T-cell (primary cell): Measurements from ENCODE around the gene ABI3. TPM values are rescaled to one million over a fixed set of nuclear protein-coding genes. Genes with fewer than 3 reads are reported as not detected.

ENCODE experiments used
- ATAC-seq, 4 experiments: fragments of 200-7000 bp in 3 of 4; fragments of 150-1000 bp in 1 of 4; cut with Tn5 transposase; replicated peaks in 1 of 4; 1 replicate in 3 of 4; 2 replicates in 1 of 4; pipeline ENCODE4 v1.10.0; 2021; ENCODE audit warnings: moderate library complexity in 3 of 4, mild to moderate bottlenecking in 2 of 4, moderate number of reproducible peaks in 1 of 4
- CTCF ChIA-PET, 2 donors: fragments of 300-600 bp; sonication (Branson Sonifier 250); formaldehyde crosslinking; loops; one replicate each; lab custom pipeline; 2022; ENCODE audit warnings: antibody characterized with exemption in 2 of 2; lab: Charles Lee
- POLR2A ChIA-PET, 2 donors: fragments of 300-600 bp; sonication (Branson Sonifier 250); formaldehyde crosslinking; loops; one replicate each; lab custom pipeline; 2022; ENCODE audit warnings: antibody characterized with exemption in 2 of 2; lab: Charles Lee
- DNase-seq, 35 experiments: peaks; one replicate each; pipeline versions ENCODE4 v3.0.0 to v3.0.0-alpha.2; 2013 to 2023
- H3K27ac ChIP-seq: one replicate; pipeline ENCODE4 v1.5.1; 2013; ENCODE audit warnings: low read length
- H3K27me3 ChIP-seq, 2 experiments: replicated peaks in 1 of 2; 1 replicate in 1 of 2; 2 replicates in 1 of 2; pipeline versions ENCODE4 v1.6.1 to v1.7.0; 2013; ENCODE audit warnings: low read length in 1 of 2, mixed read lengths in 1 of 2; ENCODE audit not compliant: control insufficient read depth in 2 of 2, insufficient read depth in 2 of 2; ENCODE audit errors: extremely low read depth in 1 of 2
- H3K36me3 ChIP-seq, 2 donors: 1 replicate in 1 of 2; 2 replicates in 1 of 2; pipeline versions ENCODE4 v1.6.1 to v1.7.0; 2013; ENCODE audit warnings: low read length in 1 of 2; ENCODE audit not compliant: control insufficient read depth in 2 of 2, insufficient read depth in 1 of 2; ENCODE audit errors: extremely low read depth in 1 of 2
- H3K4me1 ChIP-seq, 2 experiments: 1 replicate in 1 of 2; 2 replicates in 1 of 2; pipeline versions ENCODE4 v1.6.1 to v1.7.0; 2013; ENCODE audit warnings: low read length in 2 of 2, mixed read lengths in 1 of 2; ENCODE audit not compliant: insufficient read depth in 2 of 2, control insufficient read depth in 1 of 2; ENCODE audit errors: extremely low read depth in 1 of 2
- H3K4me3 ChIP-seq, 2 donors: 1 replicate in 1 of 2; 2 replicates in 1 of 2; pipeline versions ENCODE4 v1.5.1 to v1.7.0; 2013; ENCODE audit warnings: mild to moderate bottlenecking in 2 of 2, low read length in 1 of 2, moderate library complexity in 1 of 2; ENCODE audit not compliant: control insufficient read depth in 1 of 2; ENCODE audit errors: extremely low read depth in 1 of 2
- H3K9me3 ChIP-seq: 2 replicates; pipeline ENCODE4 v1.7.0; 2013
- H3K27ac Mint-ChIP-seq, 2 donors: one replicate each; pipeline ENCODE4 v1.8.0; 2020 to 2021; ENCODE audit warnings: mild to moderate bottlenecking in 2 of 2, mixed read lengths in 2 of 2
- H3K27me3 Mint-ChIP-seq, 2 donors: one replicate each; pipeline ENCODE4 v1.8.0; 2021 to 2022; ENCODE audit warnings: mixed read lengths in 2 of 2
- H3K36me3 Mint-ChIP-seq: one replicate; pipeline ENCODE4 v1.8.0; 2021; ENCODE audit warnings: mixed read lengths
- H3K4me1 Mint-ChIP-seq, 3 donors: one replicate each; pipeline ENCODE4 v1.8.0; 2020 to 2022; ENCODE audit warnings: mixed read lengths in 3 of 3, mild to moderate bottlenecking in 1 of 3
- H3K4me3 Mint-ChIP-seq, 3 donors: one replicate each; pipeline ENCODE4 v1.8.0; 2020 to 2022; ENCODE audit warnings: mild to moderate bottlenecking in 3 of 3, mixed read lengths in 3 of 3, moderate library complexity in 3 of 3
- H3K9me3 Mint-ChIP-seq, 3 donors: one replicate each; pipeline ENCODE4 v1.8.0; 2020 to 2022; ENCODE audit warnings: mixed read lengths in 3 of 3
- WGBS: methylation state at CpG from one replicate; pipeline ENCODE4 v1.1.5; 2013; ENCODE audit warnings: missing lambda C conversion rate; ENCODE audit not compliant: insufficient coverage; 5-methylcytosine and 5-hydroxymethylcytosine counted together
- total RNA-seq, 35 experiments: library from RNA in 6 of 35; stranded (reverse) in 6 of 35; fragments of 120-200 nt in 1 of 35; gene quantifications; one replicate each; pipeline versions ENCODE4 v1.2.1 to v1.2.4 and lab custom pipeline; 2013 to 2026

The ABI3 gene
- total RNA-seq, 5 donors from 2014 or later (not counting 1 experiment from before 2014, with no cell fraction given), result 10.4 to 21.7 (median 18.3) TPM

- no peak for ATAC-seq
- DNase-seq, result no peak
- H3K4me3 ChIP-seq, result no peak overlapping the region
- Mint-ChIP-seq H3K36me3 (no peaks in the 10 kb centered on the region), H3K9me3 (no peaks in the 10 kb centered on the region), H3K4me3 (no peak overlapping the region), H3K4me1 (no peaks in the 10 kb centered on the region), H3K27me3 (peaks cover 2 to 6% of the 10 kb centered on the region in 2 donors), H3K27ac (no peak overlapping the region)
- no peaks in the 10 kb centered on the region for H3K36me3 ChIP-seq
- H3K4me1 ChIP-seq, result no peaks in the 10 kb centered on the region
- H3K9me3 ChIP-seq, result no peaks in the 10 kb centered on the region
- ChIA-PET CTCF (interaction anchor here in 1 of 2 donors (1.5 kb wide), 1 partner anchor 13 kb away, joined by 7 read pairs; no protein-coding TSS in a partner anchor), POLR2A (no interaction called here)
- H3K27me3 ChIP-seq, result peaks cover 0 to 10% of the 10 kb centered on the region in 2 experiments
- WGBS, result no CpG with 5 or more reads among the region's 1 CpG
- no peak overlapping the region for H3K27ac ChIP-seq
Observed at GRCh38 chr17:49239963-49240362, 29.5 kb downstream of the ABI3 start.

- no peak overlapping the region for H3K4me3 ChIP-seq
- no peaks in the 10 kb centered on the region for H3K4me1 ChIP-seq
- ATAC-seq (no peak), DNase-seq (no peak)
- ChIA-PET CTCF (interaction anchor here in 1 of 2 donors (1.5 kb wide), 1 partner anchor 14 kb away, joined by 7 read pairs; no protein-coding TSS in a partner anchor), POLR2A (no interaction called here)
- no CpG with 5 or more reads among the region's 1 CpG for WGBS
- H3K36me3 ChIP-seq, result no peaks in the 10 kb centered on the region
- Mint-ChIP-seq H3K36me3 (no peaks in the 10 kb centered on the region), H3K27ac (no peak overlapping the region), H3K9me3 (no peaks in the 10 kb centered on the region), H3K4me1 (no peaks in the 10 kb centered on the region), H3K4me3 (no peak overlapping the region), H3K27me3 (peaks cover 2 to 6% of the 10 kb centered on the region in 2 donors)
- no peak overlapping the region for H3K27ac ChIP-seq
- peaks cover 0 to 14% of the 10 kb centered on the region in 2 experiments for H3K27me3 ChIP-seq
- H3K9me3 ChIP-seq, result no peaks in the 10 kb centered on the region
Observed at GRCh38 chr17:49240619-49241018, 30.1 kb downstream of the ABI3 start.

GRCh38 chr17:49241040-49241439 is 30.5 kb downstream of the ABI3 start:
- ATAC-seq (no peak), DNase-seq (no peak)
- Mint-ChIP-seq H3K4me1 (no peaks in the 10 kb centered on the region), H3K27ac (no peak overlapping the region), H3K4me3 (no peak overlapping the region), H3K36me3 (no peaks in the 10 kb centered on the region), H3K27me3 (peaks cover 5 to 6% of the 10 kb centered on the region in 2 donors), H3K9me3 (no peaks in the 10 kb centered on the region)
- H3K4me1 ChIP-seq, result no peaks in the 10 kb centered on the region
- H3K27me3 ChIP-seq, result peaks cover 0 to 18% of the 10 kb centered on the region in 2 experiments
- 100% methylated on average over 1 of the region's 8 CpGs for WGBS
- H3K4me3 ChIP-seq, result no peak overlapping the region
- no peaks in the 10 kb centered on the region for H3K36me3 ChIP-seq
- ChIA-PET CTCF (interaction anchor here in 1 of 2 donors (1.5 kb wide), 1 partner anchor 14 kb away, joined by 7 read pairs; no protein-coding TSS in a partner anchor), POLR2A (no interaction called here)
- no peak overlapping the region for H3K27ac ChIP-seq
- H3K9me3 ChIP-seq, result no peaks in the 10 kb centered on the region

- H3K27ac ChIP-seq, result no peak overlapping the region
- WGBS, result 81% methylated on average over 6 of the region's 9 CpGs
- Mint-ChIP-seq H3K27ac (no peak overlapping the region), H3K36me3 (no peaks in the 10 kb centered on the region), H3K4me3 (no peak overlapping the region), H3K4me1 (no peaks in the 10 kb centered on the region), H3K27me3 (peaks cover 6 to 8% of the 10 kb centered on the region in 2 donors), H3K9me3 (no peaks in the 10 kb centered on the region)
- POLR2A ChIA-PET, result no interaction called here
- CTCF ChIA-PET, result no interaction called here
- H3K27me3 ChIP-seq, result peaks cover 0 to 19% of the 10 kb centered on the region in 2 experiments
- DNase-seq (no peak), ATAC-seq (no peak)
- no peaks in the 10 kb centered on the region for H3K9me3 ChIP-seq
- no peaks in the 10 kb centered on the region for H3K4me1 ChIP-seq
- H3K36me3 ChIP-seq, result no peaks in the 10 kb centered on the region
- H3K4me3 ChIP-seq, result no peak overlapping the region
Observed at GRCh38 chr17:49241692-49242397, 31.3 kb downstream of the ABI3 start.

- H3K4me1 ChIP-seq, result no peaks in the 10 kb centered on the region
- WGBS, result no CpG with 5 or more reads among the region's 5 CpGs
- Mint-ChIP-seq H3K27me3 (peaks cover 6 to 17% of the 10 kb centered on the region in 2 donors), H3K36me3 (no peaks in the 10 kb centered on the region), H3K4me1 (no peaks in the 10 kb centered on the region), H3K4me3 (no peak overlapping the region), H3K9me3 (no peaks in the 10 kb centered on the region), H3K27ac (no peak overlapping the region)
- ATAC-seq (no peak), DNase-seq (no peak)
- CTCF ChIA-PET, result interaction anchor here in 1 of 2 donors (0.6 kb wide), 1 partner anchor 634 kb away, joined by 6 read pairs; no protein-coding TSS in a partner anchor
- POLR2A ChIA-PET, result no interaction called here
- peaks cover 0 to 21% of the 10 kb centered on the region in 2 experiments for H3K27me3 ChIP-seq
- no peak overlapping the region for H3K4me3 ChIP-seq
- no peak overlapping the region for H3K27ac ChIP-seq
- H3K36me3 ChIP-seq, result no peaks in the 10 kb centered on the region
- no peaks in the 10 kb centered on the region for H3K9me3 ChIP-seq
Observed at GRCh38 chr17:49242813-49243212, 32.3 kb downstream of the ABI3 start.

- H3K9me3 Mint-ChIP-seq, result no peaks in the 10 kb centered on the region
- ChIA-PET CTCF (no interaction called here), POLR2A (no interaction called here)
- H3K36me3 ChIP-seq, result no peaks in the 10 kb centered on the region
- H3K27ac ChIP-seq, result no peak overlapping the region
- no peaks in the 10 kb centered on the region for H3K36me3 Mint-ChIP-seq
- DNase-seq (no peak), ATAC-seq (no peak)
- no peak overlapping the region for H3K27ac Mint-ChIP-seq
- no peak overlapping the region for H3K4me3 Mint-ChIP-seq
- H3K27me3 Mint-ChIP-seq, result peaks cover 4 to 20% of the 10 kb centered on the region in 2 donors
- H3K27me3 ChIP-seq, result peaks cover 0 to 34% of the 10 kb centered on the region in 2 experiments
- no peaks in the 10 kb centered on the region for H3K9me3 ChIP-seq
- H3K4me3 ChIP-seq, result no peak overlapping the region
- H3K4me1 ChIP-seq, result no peaks in the 10 kb centered on the region
- WGBS, result 89% methylated on average over 4 of the region's 4 CpGs
- no peaks in the 10 kb centered on the region for H3K4me1 Mint-ChIP-seq
Observed at GRCh38 chr17:49244839-49245238, 34.3 kb downstream of the ABI3 start.
